H1 (cell line): ENCODE data around the gene COX5A.

ENCODE experiments used
- CEBPB ChIP-seq: IDR thresholded peaks from 2 replicates; pipeline ENCODE4 v1.6.1; 2012; ENCODE audit warnings: low read depth, low read length
- EP300 ChIP-seq, 2 experiments: IDR thresholded peaks; 1 replicate in 1 of 2; 2 replicates in 1 of 2; pipeline ENCODE4 v1.6.1; 2011 to 2012; ENCODE audit warnings: low read depth in 2 of 2, low read length in 2 of 2, mild to moderate bottlenecking in 2 of 2, borderline replicate concordance in 1 of 2, inconsistent platforms in 1 of 2, moderate library complexity in 1 of 2
- GABPA ChIP-seq: IDR thresholded peaks from 2 replicates; pipeline ENCODE4 v1.6.1; 2011; ENCODE audit warnings: mild to moderate bottlenecking, low read length, moderate library complexity, borderline replicate concordance; ENCODE audit not compliant: insufficient read depth
- JUND ChIP-seq: IDR thresholded peaks from 2 replicates; pipeline ENCODE4 v1.6.1; 2011; ENCODE audit warnings: mild to moderate bottlenecking, improper control_type of control experiment, low read length
- POLR2A ChIP-seq, 2 experiments: IDR thresholded peaks; 1 replicate in 1 of 2; 2 replicates in 1 of 2; pipeline ENCODE4 v1.6.1; 2011; ENCODE audit warnings: low read depth in 2 of 2, low read length in 2 of 2, mild to moderate bottlenecking in 2 of 2; ENCODE audit errors: control extremely low read depth in 1 of 2
- POLR2AphosphoS5 ChIP-seq: IDR thresholded peaks from 2 replicates; pipeline ENCODE4 v1.6.1; 2011; ENCODE audit warnings: low read depth, low read length
- RAD21 ChIP-seq, 2 experiments: IDR thresholded peaks in 1 of 2; conservative IDR thresholded peaks in 1 of 2; 2 replicates each; pipeline ENCODE4 v1.6.1; 2011; ENCODE audit warnings: low read depth in 2 of 2, low read length in 2 of 2, improper control_type of control experiment in 1 of 2, inconsistent platforms in 1 of 2, mild to moderate bottlenecking in 1 of 2, moderate library complexity in 1 of 2
- RBBP5 ChIP-seq: IDR thresholded peaks from 2 replicates; pipeline ENCODE4 v1.7.1; 2012; ENCODE audit warnings: low read depth, mild to moderate bottlenecking, inconsistent platforms, low read length, moderate library complexity, borderline replicate concordance
- RFX5 ChIP-seq: IDR thresholded peaks from 2 replicates; pipeline ENCODE4 v1.6.1; 2011; ENCODE audit warnings: low read depth, low read length, improper control_type of control experiment, borderline replicate concordance
- RXRA ChIP-seq: IDR thresholded peaks from 2 replicates; pipeline ENCODE4 v1.6.1; 2011; ENCODE audit warnings: low read depth, mild to moderate bottlenecking, low read length, moderate library complexity; ENCODE audit not compliant: insufficient read depth
- TAF1 ChIP-seq: IDR thresholded peaks from 2 replicates; pipeline ENCODE4 v1.6.1; 2011; ENCODE audit warnings: mild to moderate bottlenecking, low read depth, low read length
- TF ChIP-seq, protein P1 (sequence below), 3 experiments: IDR thresholded peaks; 1 replicate in 2 of 3; 2 replicates in 1 of 3; pipeline versions ENCODE4 v1.5.1 to v1.6.1; 2011; ENCODE audit warnings: low read length in 3 of 3, mild to moderate bottlenecking in 3 of 3, inconsistent platforms in 2 of 3, low read depth in 1 of 3, moderate library complexity in 1 of 3; ENCODE audit not compliant: insufficient read depth in 1 of 3; ENCODE audit errors: control extremely low read depth in 1 of 3

DNA sequence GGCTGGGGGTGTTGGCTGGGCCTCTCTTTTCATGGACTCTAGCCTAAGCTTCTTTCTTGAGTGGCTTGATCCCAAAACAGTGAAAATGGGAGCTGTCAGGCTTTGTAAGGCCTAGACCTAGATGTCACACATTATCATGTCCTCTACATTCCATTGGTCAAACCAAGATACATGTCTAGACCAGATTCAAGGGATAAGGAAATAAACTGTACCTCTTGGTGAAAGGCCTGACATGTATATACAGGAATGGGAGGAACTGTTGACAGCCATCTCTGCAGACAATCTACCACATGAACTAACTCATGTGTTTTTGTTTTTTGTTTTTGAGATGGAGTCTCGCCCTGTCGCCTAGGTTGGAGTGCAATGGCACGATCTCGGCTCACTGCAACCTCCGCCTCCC is 29.8 kb upstream of the COX5A start:
- TF ChIP-seq, protein P1, sequence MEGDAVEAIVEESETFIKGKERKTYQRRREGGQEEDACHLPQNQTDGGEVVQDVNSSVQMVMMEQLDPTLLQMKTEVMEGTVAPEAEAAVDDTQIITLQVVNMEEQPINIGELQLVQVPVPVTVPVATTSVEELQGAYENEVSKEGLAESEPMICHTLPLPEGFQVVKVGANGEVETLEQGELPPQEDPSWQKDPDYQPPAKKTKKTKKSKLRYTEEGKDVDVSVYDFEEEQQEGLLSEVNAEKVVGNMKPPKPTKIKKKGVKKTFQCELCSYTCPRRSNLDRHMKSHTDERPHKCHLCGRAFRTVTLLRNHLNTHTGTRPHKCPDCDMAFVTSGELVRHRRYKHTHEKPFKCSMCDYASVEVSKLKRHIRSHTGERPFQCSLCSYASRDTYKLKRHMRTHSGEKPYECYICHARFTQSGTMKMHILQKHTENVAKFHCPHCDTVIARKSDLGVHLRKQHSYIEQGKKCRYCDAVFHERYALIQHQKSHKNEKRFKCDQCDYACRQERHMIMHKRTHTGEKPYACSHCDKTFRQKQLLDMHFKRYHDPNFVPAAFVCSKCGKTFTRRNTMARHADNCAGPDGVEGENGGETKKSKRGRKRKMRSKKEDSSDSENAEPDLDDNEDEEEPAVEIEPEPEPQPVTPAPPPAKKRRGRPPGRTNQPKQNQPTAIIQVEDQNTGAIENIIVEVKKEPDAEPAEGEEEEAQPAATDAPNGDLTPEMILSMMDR (IDR thresholded peaks at IDR 0.05; ENCODE audit: control extremely low read depth in 1 of 3, insufficient read depth in 1 of 3, low read depth in 1 of 3, low read length in 3 of 3): no peak
- TF ChIP-seq RBBP5: no peak
- no peak for TF ChIP-seq TAF1
- no peak for TF ChIP-seq POLR2A (IDR thresholded peaks at IDR 0.05; ENCODE audit: control extremely low read depth in 1 of 2, low read depth in 2 of 2, low read length in 2 of 2)
- TF ChIP-seq EP300 (IDR thresholded peaks at IDR 0.05; ENCODE audit: borderline replicate concordance in 1 of 2, low read depth in 2 of 2, low read length in 2 of 2): no peak
- TF ChIP-seq RFX5: no peak
- no peak for TF ChIP-seq CEBPB
- TF ChIP-seq POLR2AphosphoS5: no peak
- TF ChIP-seq RAD21 (IDR thresholded peaks at IDR 0.05 in 1 of 2, conservative IDR thresholded peaks at IDR 0.05 in 1 of 2; ENCODE audit: low read depth in 2 of 2, low read length in 2 of 2): no peak
- no peak for TF ChIP-seq GABPA
- no peak for TF ChIP-seq RXRA
- TF ChIP-seq JUND: no peak
